ENCODE measurements around the gene STK24. TPM values are rescaled to one million over a fixed set of nuclear protein-coding genes. Genes with fewer than 3 reads are reported as not detected.

Gene STK24
- total and polyA plus RNA-seq, 2 of the 8 experiments (the other 6 are each of a cell fraction or from before 2014, with no cell fraction given), result 62.8 to 143 TPM

DNA sequence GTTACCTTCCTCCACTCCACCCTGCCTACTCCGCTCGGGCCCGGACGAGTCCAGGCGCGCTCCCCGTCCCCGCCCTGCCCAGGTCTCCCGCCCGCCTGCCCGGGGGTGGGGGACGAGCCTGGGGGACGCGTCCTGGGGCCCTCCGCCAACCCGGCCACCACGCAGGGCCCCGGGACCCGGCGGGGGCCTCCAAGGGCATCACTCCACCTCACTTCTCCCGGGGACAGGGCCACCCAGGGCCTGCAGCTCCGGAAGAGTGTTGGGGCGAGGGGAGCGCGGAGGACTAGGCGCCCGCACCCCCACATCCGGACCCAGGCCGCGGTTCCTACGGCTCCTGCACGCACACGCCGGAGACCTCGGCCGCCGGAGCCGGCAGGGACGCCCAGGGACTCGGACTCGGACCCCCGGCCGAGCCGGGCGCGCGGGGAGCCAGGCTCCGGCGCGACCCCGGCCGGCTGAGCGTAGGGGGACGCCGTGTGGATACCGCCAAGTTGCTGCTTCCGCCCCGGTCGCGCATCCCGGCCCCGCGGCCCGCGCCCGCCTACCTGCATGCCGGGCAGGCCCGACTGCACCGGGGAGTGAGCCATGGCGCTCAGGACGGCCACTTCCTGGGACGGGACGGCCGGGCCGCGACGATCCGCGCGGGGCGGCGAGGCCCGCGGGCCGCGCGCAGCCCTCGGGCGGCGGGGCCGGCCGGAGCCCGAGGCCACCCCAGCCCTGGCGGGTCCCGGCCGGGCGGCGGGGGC is 534 bp downstream of the STK24 start (continued):
- no peak for TF ChIP-seq EZH2 (IDR thresholded peaks at IDR 0.05; ENCODE audit: low read depth, low read length, severe bottlenecking)
- TF ChIP-seq CREB1 (IDR thresholded peaks at IDR 0.05), result no peak
- TF ChIP-seq POLR2A (IDR thresholded peaks at IDR 0.05; ENCODE audit: control extremely low read depth in 1 of 2, low read depth in 2 of 2, low read length in 2 of 2), result no peak
- peak; percentile 64; the same call in 1 of the 2 replicates for TF ChIP-seq RBBP5 (IDR thresholded peaks at IDR 0.05; ENCODE audit: borderline replicate concordance, low read depth, low read length)
- no peak for TF ChIP-seq RNF2 (IDR thresholded peaks at IDR 0.05; ENCODE audit: borderline replicate concordance, low read depth, low read length, missing control alignments, poor library complexity, severe bottlenecking)
- TF ChIP-seq TBP (IDR thresholded peaks at IDR 0.05; ENCODE audit: low read depth, low read length), result no peak
- no peak for TF ChIP-seq JUND (IDR thresholded peaks at IDR 0.05; ENCODE audit: low read length)
- TF ChIP-seq ZNF274 (IDR thresholded peaks at IDR 0.05; ENCODE audit: borderline replicate concordance, extremely low read depth, low read length), result no peak
- no peak for TF ChIP-seq KDM1A (IDR thresholded peaks at IDR 0.05; ENCODE audit: borderline replicate concordance, low read length)
- TF ChIP-seq CHD1 (IDR thresholded peaks at IDR 0.05; ENCODE audit: low read depth, low read length), result no peak
- no peak for TF ChIP-seq EGR1 (IDR thresholded peaks at IDR 0.05; ENCODE audit: borderline replicate concordance, low read depth, low read length)
- TF ChIP-seq NANOG (IDR thresholded peaks at IDR 0.05; ENCODE audit: insufficient read depth, low read depth, low read length, poor library complexity, severe bottlenecking), result no peak
